Hepatocyte (in vitro differentiated cells): ENCODE results near the gene CMKLR1. TPM values are rescaled to one million over a fixed set of nuclear protein-coding genes. Genes with fewer than 3 reads are reported as not detected.

ENCODE experiments used
- DNase-seq: peaks from one replicate; pipeline ENCODE4 v3.0.0-alpha.2; 2016; ENCODE audit warnings: low spot score
- H2AFZ ChIP-seq: fragments of 200-600 bp; sonication (generic); 2 replicates; pipeline ENCODE4 v1.6.0; 2016; ENCODE audit warnings: antibody characterized with exemption, mild to moderate bottlenecking
- H3K27ac ChIP-seq: fragments of 200-600 bp; sonication (generic); 2 replicates; pipeline ENCODE4 v1.5.1; 2016; ENCODE audit warnings: mild to moderate bottlenecking
- H3K27me3 ChIP-seq: fragments of 200-600 bp; sonication (generic); 2 replicates; pipeline ENCODE4 v1.6.1; 2016
- H3K36me3 ChIP-seq: fragments of 200-600 bp; sonication (generic); replicated peaks from 2 replicates; pipeline ENCODE4 v1.5.1; 2016; ENCODE audit warnings: low read depth; ENCODE audit not compliant: insufficient read depth
- H3K4me1 ChIP-seq: fragments of 200-600 bp; sonication (generic); 2 replicates; pipeline ENCODE4 v1.5.1; 2016; ENCODE audit warnings: mild to moderate bottlenecking, moderate library complexity; ENCODE audit not compliant: insufficient read depth
- H3K4me2 ChIP-seq: fragments of 200-600 bp; sonication (generic); 2 replicates; pipeline ENCODE4 v1.6.0; 2016
- H3K4me3 ChIP-seq: fragments of 200-600 bp; sonication (generic); 2 replicates; pipeline ENCODE4 v1.5.1; 2016; ENCODE audit warnings: mild to moderate bottlenecking
- H3K79me2 ChIP-seq: fragments of 200-600 bp; sonication (generic); 2 replicates; pipeline ENCODE4 v1.6.0; 2017; ENCODE audit warnings: mild to moderate bottlenecking
- H3K9me2 ChIP-seq: fragments of 200-600 bp; sonication (generic); replicated peaks from 2 replicates; pipeline ENCODE4 v1.6.0; 2017; ENCODE audit warnings: mild to moderate bottlenecking; ENCODE audit not compliant: insufficient read depth
- H3K9me3 ChIP-seq: fragments of 200-600 bp; sonication (generic); 2 replicates; pipeline ENCODE4 v1.5.1; 2016; ENCODE audit warnings: low read depth, mild to moderate bottlenecking
- H4K20me1 ChIP-seq: fragments of 200-600 bp; sonication (generic); 2 replicates; pipeline ENCODE4 v1.6.0; 2016; ENCODE audit warnings: mild to moderate bottlenecking; ENCODE audit not compliant: insufficient read depth, poor library complexity, severe bottlenecking
- EZH2 ChIP-seq: fragments of 200-600 bp; sonication (generic); IDR thresholded peaks from 2 replicates; pipeline ENCODE4 v1.6.1; 2016; ENCODE audit warnings: antibody characterized with exemption, mild to moderate bottlenecking, borderline replicate concordance
- EZH2phosphoT487 ChIP-seq: fragments of 200-600 bp; sonication (generic); IDR thresholded peaks from one replicate; pipeline ENCODE4 v1.6.1; 2018; ENCODE audit warnings: antibody characterized with exemption, mild to moderate bottlenecking, low read depth, moderate library complexity; ENCODE audit not compliant: unreplicated experiment, severe bottlenecking
- WGBS: methylation state at CpG from one replicate; pipeline ENCODE4 v1.1.6; 2016; ENCODE audit warnings: low lambda C conversion rate; ENCODE audit errors: missing lambda C conversion rate; 5-methylcytosine and 5-hydroxymethylcytosine counted together
- polyA plus RNA-seq: library from polyadenylated mRNA; unstranded; fragments of >200 nt; fragmentation: Nextera tagmentation; extraction: Ambion mirVana; gene quantifications from 2 replicates; pipeline ENCODE4 v1.2.1, GENCODE V29; 2016
- total RNA-seq: library from RNA; depleted of rRNA; stranded (reverse); fragments of >200 nt; gene quantifications from 2 replicates; pipeline ENCODE4 v1.2.3, GENCODE V29; 2014
- TF ChIP-seq, protein P1 (sequence below): fragments of 200-600 bp; sonication (generic); IDR thresholded peaks from 2 replicates; pipeline ENCODE4 v1.5.1; 2016; ENCODE audit warnings: antibody characterized with exemption, mild to moderate bottlenecking; ENCODE audit not compliant: poor library complexity

Gene CMKLR1
- total and polyA plus RNA-seq, 2 experiments from 2014 or later, result 2.2 to 3.1 TPM

DNA sequence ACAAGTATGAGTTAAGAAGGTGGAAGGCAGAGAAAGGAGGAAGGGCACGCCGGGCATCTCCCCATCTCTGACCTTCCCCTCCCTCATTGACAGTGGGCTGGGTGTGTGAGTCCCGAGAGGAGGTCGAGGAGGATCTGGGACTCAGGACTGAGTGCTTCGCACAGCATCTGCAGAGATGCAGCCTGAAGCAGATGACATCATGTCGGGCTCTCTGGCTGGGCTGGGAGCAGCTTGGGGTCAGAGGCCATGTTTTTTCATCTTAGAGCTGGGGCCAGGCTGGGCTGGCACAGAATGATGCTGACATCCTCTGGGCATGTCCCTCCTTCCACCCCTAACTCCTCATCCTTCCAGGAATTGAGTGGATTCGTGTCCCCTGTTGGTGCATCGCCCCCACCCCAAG is 43.5 kb downstream of the CMKLR1 start:
- Histone ChIP-seq H3K27me3 (no peaks in the 10 kb centered on the region), H3K27ac (no peak overlapping the region), H3K9me2 (no peaks in the 10 kb centered on the region), H4K20me1 (no peaks in the 10 kb centered on the region), H3K36me3 (no peaks in the 10 kb centered on the region), H3K9me3 (no peaks in the 10 kb centered on the region), H3K4me3 (no peak overlapping the region), H3K4me1 (no peaks in the 10 kb centered on the region), H3K79me2 (no peaks in the 10 kb centered on the region), H2AFZ (no peak overlapping the region), H3K4me2 (no peak overlapping the region)
- no peak for DNase-seq
- TF ChIP-seq, protein P1, sequence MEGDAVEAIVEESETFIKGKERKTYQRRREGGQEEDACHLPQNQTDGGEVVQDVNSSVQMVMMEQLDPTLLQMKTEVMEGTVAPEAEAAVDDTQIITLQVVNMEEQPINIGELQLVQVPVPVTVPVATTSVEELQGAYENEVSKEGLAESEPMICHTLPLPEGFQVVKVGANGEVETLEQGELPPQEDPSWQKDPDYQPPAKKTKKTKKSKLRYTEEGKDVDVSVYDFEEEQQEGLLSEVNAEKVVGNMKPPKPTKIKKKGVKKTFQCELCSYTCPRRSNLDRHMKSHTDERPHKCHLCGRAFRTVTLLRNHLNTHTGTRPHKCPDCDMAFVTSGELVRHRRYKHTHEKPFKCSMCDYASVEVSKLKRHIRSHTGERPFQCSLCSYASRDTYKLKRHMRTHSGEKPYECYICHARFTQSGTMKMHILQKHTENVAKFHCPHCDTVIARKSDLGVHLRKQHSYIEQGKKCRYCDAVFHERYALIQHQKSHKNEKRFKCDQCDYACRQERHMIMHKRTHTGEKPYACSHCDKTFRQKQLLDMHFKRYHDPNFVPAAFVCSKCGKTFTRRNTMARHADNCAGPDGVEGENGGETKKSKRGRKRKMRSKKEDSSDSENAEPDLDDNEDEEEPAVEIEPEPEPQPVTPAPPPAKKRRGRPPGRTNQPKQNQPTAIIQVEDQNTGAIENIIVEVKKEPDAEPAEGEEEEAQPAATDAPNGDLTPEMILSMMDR, result no peak
- TF ChIP-seq EZH2phosphoT487 (no peak), EZH2 (no peak)
- WGBS, result 83% methylated on average over 8 of the region's 8 CpGs

DNA sequence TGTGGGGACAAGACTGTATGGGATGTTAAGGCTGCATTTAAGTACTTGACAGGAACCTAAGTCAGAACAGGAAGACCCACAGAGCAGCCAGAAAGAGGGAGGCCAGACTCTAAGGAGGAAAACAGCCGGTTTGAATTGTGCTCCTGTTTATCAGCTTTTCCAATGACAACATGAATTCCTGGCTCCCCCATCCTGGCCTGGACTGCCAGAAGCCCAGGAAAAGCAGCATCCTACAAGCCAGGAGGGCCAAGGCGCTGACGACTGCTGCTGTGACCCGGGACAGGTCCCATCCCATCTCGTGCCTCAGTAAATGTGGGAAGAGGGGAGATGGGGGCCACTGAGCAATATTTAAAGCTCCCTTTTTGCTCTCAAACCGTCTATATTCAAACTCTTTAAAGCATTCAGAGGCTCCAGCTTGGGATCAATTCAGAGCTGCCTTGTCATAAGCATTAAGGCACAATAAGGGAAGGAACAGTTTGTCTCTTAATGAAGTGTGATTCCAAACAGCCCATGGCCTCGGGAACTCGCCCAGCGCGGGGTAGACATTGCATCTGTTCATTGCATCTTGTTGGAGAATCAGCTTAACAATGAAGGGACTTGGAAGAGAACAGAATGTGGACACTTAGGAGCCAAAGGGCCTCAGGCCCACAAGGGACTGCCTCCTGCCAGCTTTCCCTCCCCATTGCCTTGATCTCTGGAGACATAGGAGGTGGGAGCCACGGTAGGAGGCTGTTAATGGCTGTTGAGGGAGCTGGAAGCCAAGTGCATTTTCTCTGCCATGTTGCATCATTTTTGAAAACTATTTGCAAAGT is 49.6 kb downstream of the CMKLR1 start:
- no peaks in the 10 kb centered on the region for H4K20me1 ChIP-seq
- H2AFZ ChIP-seq, result no peak overlapping the region
- H3K4me1 ChIP-seq, result no peaks in the 10 kb centered on the region
- H3K4me2 ChIP-seq, result no peak overlapping the region
- H3K27me3 ChIP-seq, result peaks cover 8% of the 10 kb centered on the region
- no peak for DNase-seq
- no peak overlapping the region for H3K27ac ChIP-seq
- H3K36me3 ChIP-seq, result no peaks in the 10 kb centered on the region
- no peaks in the 10 kb centered on the region for H3K9me3 ChIP-seq
- no peak overlapping the region for H3K4me3 ChIP-seq
- TF ChIP-seq, protein P1, result no peak
- TF ChIP-seq EZH2, result no peak
- no peak for TF ChIP-seq EZH2phosphoT487
- no peaks in the 10 kb centered on the region for H3K79me2 ChIP-seq
- H3K9me2 ChIP-seq, result no peaks in the 10 kb centered on the region
- 69% methylated on average over 11 of the region's 11 CpGs for WGBS

DNA sequence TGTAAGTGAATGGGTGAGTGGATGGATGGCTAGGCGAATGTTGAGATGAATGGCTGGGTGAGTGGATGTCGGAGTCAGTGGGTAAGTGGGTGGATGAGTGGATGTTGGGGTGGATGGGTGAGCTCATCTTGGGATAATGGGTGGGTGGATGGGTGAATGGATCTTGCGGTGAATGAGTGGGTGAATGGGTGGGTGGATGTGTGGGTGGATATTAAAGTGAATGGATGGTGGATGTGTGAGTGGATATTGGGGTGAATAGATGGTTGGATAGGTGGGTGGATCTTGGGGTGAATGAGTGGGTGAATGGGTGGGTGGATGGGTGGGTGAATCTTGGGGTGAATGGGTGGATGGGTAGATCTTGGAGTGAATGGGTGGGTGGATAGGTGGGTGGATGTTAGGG is 51.9 kb downstream of the CMKLR1 start:
- Histone ChIP-seq H4K20me1 (no peaks in the 10 kb centered on the region), H3K4me1 (no peaks in the 10 kb centered on the region), H3K4me2 (no peak overlapping the region), H3K36me3 (no peaks in the 10 kb centered on the region), H3K4me3 (no peak overlapping the region), H2AFZ (no peak overlapping the region), H3K27ac (no peak overlapping the region), H3K79me2 (no peaks in the 10 kb centered on the region), H3K27me3 (peaks cover 8% of the 10 kb centered on the region), H3K9me3 (no peaks in the 10 kb centered on the region), H3K9me2 (no peaks in the 10 kb centered on the region)
- 92% methylated on average over 3 of the region's 3 CpGs for WGBS
- DNase-seq, result no peak
- TF ChIP-seq EZH2 (no peak), EZH2phosphoT487 (no peak)
- TF ChIP-seq, protein P1, result no peak
